ENCODE results near the gene IMP4.

Gene IMP4

DNA sequence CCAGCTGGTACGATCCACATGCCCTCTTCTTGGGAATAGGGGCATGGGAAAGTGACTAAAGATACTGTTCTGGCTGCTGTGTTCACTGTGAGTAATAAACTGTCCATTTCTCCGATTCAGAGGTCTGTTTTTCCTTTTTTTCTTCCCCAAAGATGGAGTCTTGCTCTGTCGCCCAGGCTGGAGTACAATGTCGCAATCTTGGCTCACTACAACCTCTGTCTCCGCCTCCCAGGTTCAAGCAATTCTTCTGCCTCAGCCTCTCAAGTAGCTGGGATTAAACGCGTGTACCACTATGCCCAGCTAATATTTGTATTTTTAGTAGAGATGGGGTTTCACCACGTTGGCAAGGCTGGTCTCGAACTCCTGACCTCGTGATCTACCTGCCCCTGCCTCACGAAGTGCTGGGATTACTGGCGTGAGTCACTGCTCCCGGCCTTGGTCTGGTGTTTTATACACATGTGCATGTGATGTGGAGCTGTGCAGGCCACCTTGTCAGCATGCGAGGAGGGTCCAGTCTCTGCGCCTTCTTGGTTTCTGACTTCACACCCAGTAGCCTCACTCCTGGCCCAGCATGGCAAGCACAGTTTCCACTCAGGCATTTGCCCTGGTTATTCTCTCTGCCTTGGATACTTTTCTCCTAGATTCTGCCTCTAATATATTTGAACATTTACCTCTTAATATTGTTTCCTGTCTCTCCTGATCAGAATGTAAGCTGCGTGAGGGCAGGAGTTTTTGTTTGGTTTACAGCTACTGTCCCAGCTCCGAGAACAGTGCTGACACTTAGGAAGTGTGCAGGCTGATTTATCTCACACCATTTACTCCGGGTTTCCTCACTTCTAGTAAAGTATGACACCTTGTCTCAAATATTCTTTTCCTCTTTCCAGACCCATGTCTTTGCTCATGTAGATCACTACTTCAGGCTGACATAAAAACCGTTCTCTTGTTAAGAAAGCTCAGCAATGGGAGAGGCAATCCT lies 32.9 kb downstream of the IMP4 start:
- H3K36me3 ChIP-seq (ENCODE audit: control insufficient read depth in 2 of 2, insufficient read depth in 1 of 2, low read length in 2 of 2) = peaks cover 0 to 12% of the 10 kb centered on the region in 2 experiments; a peak in 1 of 3 replicates
- no peak overlapping the region for H3K4me3 ChIP-seq (ENCODE audit: low read depth, low read length)
- POLR2A ChIA-PET = interaction anchor here (3.1 kb wide), 1 partner anchor 33 kb away, joined by 17 read pairs; the partner anchor contains the start of gene IMP4
- TF ChIP-seq SP7 (tag by site-specific recombination; IDR thresholded peaks at IDR 0.05) = no peak
- TF ChIP-seq, protein P1, sequence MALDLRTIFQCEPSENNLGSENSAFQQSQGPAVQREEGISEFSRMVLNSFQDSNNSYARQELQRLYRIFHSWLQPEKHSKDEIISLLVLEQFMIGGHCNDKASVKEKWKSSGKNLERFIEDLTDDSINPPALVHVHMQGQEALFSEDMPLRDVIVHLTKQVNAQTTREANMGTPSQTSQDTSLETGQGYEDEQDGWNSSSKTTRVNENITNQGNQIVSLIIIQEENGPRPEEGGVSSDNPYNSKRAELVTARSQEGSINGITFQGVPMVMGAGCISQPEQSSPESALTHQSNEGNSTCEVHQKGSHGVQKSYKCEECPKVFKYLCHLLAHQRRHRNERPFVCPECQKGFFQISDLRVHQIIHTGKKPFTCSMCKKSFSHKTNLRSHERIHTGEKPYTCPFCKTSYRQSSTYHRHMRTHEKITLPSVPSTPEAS (tag by site-specific recombination; IDR thresholded peaks at IDR 0.05) = no peak
- TF ChIP-seq GLIS1 (tag by site-specific recombination; IDR thresholded peaks at IDR 0.05) = no peak
- TF ChIP-seq, protein P2, sequence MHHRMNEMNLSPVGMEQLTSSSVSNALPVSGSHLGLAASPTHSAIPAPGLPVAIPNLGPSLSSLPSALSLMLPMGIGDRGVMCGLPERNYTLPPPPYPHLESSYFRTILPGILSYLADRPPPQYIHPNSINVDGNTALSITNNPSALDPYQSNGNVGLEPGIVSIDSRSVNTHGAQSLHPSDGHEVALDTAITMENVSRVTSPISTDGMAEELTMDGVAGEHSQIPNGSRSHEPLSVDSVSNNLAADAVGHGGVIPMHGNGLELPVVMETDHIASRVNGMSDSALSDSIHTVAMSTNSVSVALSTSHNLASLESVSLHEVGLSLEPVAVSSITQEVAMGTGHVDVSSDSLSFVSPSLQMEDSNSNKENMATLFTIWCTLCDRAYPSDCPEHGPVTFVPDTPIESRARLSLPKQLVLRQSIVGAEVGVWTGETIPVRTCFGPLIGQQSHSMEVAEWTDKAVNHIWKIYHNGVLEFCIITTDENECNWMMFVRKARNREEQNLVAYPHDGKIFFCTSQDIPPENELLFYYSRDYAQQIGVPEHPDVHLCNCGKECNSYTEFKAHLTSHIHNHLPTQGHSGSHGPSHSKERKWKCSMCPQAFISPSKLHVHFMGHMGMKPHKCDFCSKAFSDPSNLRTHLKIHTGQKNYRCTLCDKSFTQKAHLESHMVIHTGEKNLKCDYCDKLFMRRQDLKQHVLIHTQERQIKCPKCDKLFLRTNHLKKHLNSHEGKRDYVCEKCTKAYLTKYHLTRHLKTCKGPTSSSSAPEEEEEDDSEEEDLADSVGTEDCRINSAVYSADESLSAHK (tag by site-specific recombination; IDR thresholded peaks at IDR 0.05) = no peak
- no peak for TF ChIP-seq ZNF10 (tag by site-specific recombination; IDR thresholded peaks at IDR 0.05)
- TF ChIP-seq TCF7L2 (IDR thresholded peaks at IDR 0.05; ENCODE audit: borderline replicate concordance, low read depth, low read length) = no peak
- no peak for TF ChIP-seq ZNF560 (tag by site-specific recombination; IDR thresholded peaks at IDR 0.05; ENCODE audit: borderline replicate concordance)
- TF ChIP-seq, protein P3, sequence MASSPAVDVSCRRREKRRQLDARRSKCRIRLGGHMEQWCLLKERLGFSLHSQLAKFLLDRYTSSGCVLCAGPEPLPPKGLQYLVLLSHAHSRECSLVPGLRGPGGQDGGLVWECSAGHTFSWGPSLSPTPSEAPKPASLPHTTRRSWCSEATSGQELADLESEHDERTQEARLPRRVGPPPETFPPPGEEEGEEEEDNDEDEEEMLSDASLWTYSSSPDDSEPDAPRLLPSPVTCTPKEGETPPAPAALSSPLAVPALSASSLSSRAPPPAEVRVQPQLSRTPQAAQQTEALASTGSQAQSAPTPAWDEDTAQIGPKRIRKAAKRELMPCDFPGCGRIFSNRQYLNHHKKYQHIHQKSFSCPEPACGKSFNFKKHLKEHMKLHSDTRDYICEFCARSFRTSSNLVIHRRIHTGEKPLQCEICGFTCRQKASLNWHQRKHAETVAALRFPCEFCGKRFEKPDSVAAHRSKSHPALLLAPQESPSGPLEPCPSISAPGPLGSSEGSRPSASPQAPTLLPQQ (tag by site-specific recombination; IDR thresholded peaks at IDR 0.05) = no peak
- no peak for TF ChIP-seq ZNF174 (tag by site-specific recombination; IDR thresholded peaks at IDR 0.05)
- no peak for TF ChIP-seq ZSCAN16 (tag by site-specific recombination; IDR thresholded peaks at IDR 0.05)
- no peak for TF ChIP-seq ZNF112 (tag by site-specific recombination; IDR thresholded peaks at IDR 0.05)
- CTCF ChIA-PET = no interaction called here
- no peaks in the 10 kb centered on the region for H3K9me3 ChIP-seq (ENCODE audit: control insufficient read depth, insufficient read depth, low read depth, low read length)
- H3K27ac ChIP-seq (ENCODE audit: extremely low read depth, low read depth, low read length) = no peak overlapping the region
- H3K4me1 ChIP-seq (ENCODE audit: control insufficient read depth, insufficient read depth, low read length) = 0 out of 2 replicates have a peak, but pooled peaks cover 3% of the 10 kb centered on the region

DNA sequence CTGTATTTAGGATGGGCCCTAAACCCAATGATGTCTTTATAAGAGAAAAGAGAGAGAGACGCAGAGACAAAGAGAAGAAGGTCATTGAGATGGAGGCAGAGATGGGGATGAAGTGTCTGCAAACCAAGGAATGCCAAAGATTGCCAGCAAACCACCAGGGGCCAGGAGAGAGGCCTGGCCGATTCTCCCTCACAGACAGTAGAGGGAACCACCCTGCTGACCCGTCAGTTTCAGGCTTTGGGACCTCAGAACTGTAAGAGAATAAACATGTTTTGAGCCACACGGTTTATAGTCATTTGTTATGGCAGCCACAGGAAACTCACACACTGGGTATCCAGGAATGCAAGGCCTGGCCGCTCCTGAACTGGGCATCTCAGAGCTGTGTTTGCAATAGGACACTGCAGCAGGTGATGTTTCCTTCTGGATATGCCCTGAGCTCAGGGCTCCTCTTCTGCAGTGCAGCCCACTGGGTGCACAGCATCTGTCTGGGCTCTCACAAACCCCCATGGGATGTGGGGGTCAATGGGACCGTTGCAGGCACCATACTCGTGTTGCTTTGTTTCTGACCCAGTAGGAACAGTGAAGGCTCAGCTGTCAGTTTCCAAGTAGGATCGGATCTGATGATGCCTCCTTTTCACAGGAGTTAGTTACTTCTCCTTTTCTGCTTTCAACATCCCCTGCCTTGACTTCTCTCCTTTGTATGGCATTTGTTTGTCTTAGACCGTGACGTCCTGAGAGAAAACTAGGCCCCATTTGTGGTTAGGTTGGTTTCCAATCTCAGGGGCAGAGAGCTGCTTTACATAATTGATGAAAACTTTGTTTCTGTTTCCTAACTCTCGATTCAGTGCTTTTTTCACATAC lies 34.0 kb downstream of the IMP4 start:
- H3K9me3 ChIP-seq (ENCODE audit: control insufficient read depth, insufficient read depth, low read depth, low read length) = no peaks in the 10 kb centered on the region
- 0 out of 2 replicates have a peak, but pooled peaks cover 2% of the 10 kb centered on the region for H3K4me1 ChIP-seq (ENCODE audit: control insufficient read depth, insufficient read depth, low read length)
- no peak overlapping the region for H3K27ac ChIP-seq (ENCODE audit: extremely low read depth, low read depth, low read length)
- POLR2A ChIA-PET = interaction anchor here (1.7 kb wide), 1 partner anchor 13 kb away, joined by 11 read pairs; no protein-coding TSS in a partner anchor
- CTCF ChIA-PET = no interaction called here
- H3K36me3 ChIP-seq (ENCODE audit: control insufficient read depth in 2 of 2, insufficient read depth in 1 of 2, low read length in 2 of 2) = peaks cover 0 to 6% of the 10 kb centered on the region in 2 experiments; a peak in 1 of 3 replicates
- no peak overlapping the region for H3K4me3 ChIP-seq (ENCODE audit: low read depth, low read length)
- TF ChIP-seq, protein P4, sequence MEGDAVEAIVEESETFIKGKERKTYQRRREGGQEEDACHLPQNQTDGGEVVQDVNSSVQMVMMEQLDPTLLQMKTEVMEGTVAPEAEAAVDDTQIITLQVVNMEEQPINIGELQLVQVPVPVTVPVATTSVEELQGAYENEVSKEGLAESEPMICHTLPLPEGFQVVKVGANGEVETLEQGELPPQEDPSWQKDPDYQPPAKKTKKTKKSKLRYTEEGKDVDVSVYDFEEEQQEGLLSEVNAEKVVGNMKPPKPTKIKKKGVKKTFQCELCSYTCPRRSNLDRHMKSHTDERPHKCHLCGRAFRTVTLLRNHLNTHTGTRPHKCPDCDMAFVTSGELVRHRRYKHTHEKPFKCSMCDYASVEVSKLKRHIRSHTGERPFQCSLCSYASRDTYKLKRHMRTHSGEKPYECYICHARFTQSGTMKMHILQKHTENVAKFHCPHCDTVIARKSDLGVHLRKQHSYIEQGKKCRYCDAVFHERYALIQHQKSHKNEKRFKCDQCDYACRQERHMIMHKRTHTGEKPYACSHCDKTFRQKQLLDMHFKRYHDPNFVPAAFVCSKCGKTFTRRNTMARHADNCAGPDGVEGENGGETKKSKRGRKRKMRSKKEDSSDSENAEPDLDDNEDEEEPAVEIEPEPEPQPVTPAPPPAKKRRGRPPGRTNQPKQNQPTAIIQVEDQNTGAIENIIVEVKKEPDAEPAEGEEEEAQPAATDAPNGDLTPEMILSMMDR (tag by site-specific recombination; IDR thresholded peaks at IDR 0.05) = peak; percentile 59; the same call in 1 of the 2 replicates
- TF ChIP-seq FEZF1 (tag by site-specific recombination; IDR thresholded peaks at IDR 0.05) = no peak
